ENCODE measurements around the gene SETX. TPM values are rescaled to one million over a fixed set of nuclear protein-coding genes. Genes with fewer than 3 reads are reported as not detected.

The SETX gene
- total RNA-seq, 1 donor, result 40.1 TPM

GRCh38 chr9:132356324-132356924 is 1.6 kb upstream of the SETX start:
- no peak for DNase-seq (ENCODE audit: low read depth in 2 of 3, low spot score in 2 of 3)

DNA sequence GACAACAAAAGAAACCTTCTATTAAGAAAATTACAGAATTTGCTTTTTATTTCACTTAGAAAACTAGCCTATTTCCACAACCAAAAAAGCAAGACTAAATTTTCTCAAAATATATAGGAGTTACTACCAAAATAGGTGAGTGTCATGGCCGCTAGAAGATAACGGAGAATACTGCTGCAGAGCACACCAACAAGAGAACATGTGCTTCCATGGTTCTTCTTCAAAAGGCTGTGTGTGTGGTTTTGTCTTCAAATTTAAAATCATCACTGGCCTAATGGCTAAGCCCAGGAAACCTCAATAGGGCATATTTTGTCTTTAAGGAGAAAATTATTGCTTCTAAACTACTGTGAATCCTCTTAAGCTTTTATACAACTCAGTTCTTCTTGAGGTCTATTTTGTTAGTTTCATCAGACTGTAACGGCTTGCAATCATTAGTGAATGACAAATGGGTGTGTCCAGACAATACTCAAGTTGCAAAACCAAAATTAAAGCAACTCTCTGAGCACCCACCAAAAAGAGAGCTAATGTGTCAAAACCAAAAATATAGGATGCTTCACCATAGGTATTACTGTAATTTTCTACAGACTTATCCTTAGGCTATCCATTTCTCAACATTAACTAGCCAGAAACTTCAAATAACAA is 3.3 kb downstream of the SETX start:
- DNase-seq (ENCODE audit: low read depth in 2 of 3, low spot score in 2 of 3), result no peak

DNA sequence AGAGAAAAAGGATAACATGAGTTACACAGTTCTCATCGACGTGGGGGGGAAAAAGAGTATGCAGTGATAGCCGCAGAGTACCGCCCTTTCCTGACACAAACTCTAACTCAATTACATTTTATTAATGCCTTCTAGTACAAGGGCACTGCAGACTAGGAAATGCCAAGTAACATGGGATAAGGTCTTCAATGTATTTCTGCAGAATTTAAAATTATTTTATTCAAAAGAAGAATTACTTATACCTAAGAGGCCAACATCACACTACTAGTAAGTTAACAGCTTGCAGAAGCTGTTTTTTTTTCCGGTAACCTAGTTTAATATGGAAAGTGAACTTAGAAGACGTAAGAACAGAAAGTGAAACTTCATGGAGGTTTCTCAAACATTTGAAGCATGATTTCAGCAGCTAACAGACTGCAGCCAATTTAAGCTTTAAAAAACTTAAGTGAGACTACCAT is 3.9 kb downstream of the SETX start:
- DNase-seq (ENCODE audit: low read depth in 2 of 3, low spot score in 2 of 3), result peak in 2 of 3 donors; percentile 33 to 63

DNA sequence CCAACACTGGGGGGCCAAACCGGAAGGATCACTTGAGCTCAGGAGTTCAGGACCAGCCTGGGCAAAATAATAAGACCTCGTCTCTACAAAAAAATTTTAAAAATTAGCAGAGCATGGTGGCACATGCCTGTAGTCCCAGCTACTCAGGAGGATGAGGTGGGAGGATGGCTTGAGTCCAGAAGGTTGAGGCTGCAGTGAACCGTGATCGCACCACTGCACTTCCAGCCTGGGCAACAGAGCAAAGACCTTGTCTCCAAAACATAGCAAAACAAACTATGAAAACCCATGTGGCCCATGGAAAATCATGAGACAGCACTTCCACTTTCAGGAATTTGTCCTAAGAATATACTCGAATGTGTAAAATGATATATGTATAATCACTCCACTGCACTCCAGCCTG is 6.1 kb downstream of the SETX start:
- no peak for DNase-seq (ENCODE audit: low read depth in 2 of 3, low spot score in 2 of 3)

DNA sequence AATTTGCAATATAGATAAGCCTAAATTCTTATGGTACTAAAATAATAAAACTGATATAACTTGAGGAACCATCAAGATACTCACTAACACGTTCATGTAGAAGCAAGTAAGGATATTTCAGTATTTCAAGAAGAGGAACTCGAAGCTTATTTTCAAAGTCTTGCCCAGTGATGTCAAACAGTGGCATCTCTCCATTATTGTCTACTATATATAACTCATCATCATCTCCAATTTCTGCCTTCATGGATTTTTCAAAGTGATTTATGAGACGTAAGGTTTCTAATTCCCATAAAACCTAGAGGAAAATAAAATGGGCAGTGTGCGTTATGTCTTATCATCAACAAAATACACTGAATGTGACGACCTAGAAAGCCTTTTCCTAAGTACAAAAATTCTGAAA is 8.6 kb downstream of the SETX start:
- DNase-seq (ENCODE audit: low read depth in 2 of 3, low spot score in 2 of 3), result no peak

DNA sequence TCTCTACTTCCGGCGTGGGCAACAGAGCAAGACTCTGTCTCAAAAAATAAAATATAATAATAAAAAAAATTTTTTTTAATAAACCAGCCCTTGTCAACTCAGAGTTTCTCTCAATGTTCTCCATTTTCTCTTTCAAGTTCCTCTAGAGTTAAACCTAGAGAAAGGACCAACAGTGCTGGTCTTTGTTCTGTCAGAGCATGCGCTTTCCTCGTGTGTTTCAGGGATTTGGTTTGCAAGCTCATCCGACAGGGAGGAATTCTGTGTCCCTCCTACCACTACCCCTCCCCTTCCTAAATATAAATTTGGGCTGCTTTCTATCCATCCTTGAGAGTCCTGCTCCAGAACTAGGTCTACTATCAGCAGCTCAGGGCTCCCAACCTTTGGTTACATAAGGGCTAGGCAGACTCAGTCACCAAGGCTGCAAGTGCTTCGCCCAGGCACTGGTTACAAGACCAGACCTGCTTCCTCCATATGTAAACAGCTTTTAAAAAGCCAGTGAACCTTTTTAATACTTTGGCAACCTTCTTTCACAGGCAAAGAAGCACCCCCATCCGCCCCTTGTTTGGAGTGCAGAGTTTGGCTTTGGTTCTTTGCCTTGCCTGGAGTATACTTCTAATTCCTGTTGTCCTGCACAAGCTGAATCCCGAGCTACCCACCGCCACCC is 13.5 kb downstream of the SETX start:
- no peak for DNase-seq (ENCODE audit: low read depth in 2 of 3, low spot score in 2 of 3)

- no peak for DNase-seq (ENCODE audit: low read depth in 2 of 3, low spot score in 2 of 3)
These were observed 20.4 kb downstream of the SETX start for GRCh38 chr9:132334364-132334763.

- DNase-seq (ENCODE audit: low read depth in 2 of 3, low spot score in 2 of 3), result no peak
These were observed 21.2 kb downstream of the SETX start for GRCh38 chr9:132333556-132333955.

GRCh38 chr9:132328580-132328979 is 26.2 kb downstream of the SETX start:
- no peak for DNase-seq (ENCODE audit: low read depth in 2 of 3, low spot score in 2 of 3)

DNA sequence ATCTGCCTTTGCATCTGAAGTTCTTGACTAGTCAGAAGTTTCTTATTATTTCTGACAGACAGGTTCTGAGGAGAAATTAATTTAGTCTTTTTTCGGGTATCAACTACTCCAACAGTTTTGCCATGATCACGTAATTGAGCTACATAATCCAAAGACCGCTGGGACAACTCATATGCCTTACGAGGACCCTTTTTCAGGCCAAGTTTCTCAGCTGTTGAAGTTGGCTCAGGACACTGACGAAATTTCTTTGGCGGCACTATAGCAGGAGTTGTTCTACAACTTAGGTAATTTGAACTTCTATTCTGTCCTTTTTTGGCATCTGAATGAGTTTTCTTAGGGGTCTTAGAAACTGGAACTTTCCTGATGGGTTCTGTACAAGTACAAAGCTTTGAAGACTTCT is 27.2 kb downstream of the SETX start:
- DNase-seq (ENCODE audit: low read depth in 2 of 3, low spot score in 2 of 3), result no peak

DNA sequence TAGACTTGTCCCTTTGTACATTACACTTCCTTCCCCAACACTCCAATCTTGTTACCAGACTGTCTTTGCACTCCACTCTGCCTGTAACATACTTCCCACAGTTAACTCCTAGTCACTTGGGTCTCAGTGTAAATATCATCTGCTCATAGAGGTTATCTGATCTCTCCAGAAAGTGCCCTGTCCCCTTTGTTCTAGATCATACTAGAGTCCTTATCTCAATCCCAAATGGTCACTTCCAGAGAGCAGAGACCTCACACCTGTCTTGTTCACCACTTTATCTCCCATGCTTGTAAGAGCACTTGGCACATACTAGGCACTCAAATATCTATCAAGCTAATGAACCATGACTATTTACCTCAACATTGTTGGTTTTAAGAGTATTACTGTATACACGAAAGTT is 30.4 kb downstream of the SETX start:
- DNase-seq (ENCODE audit: low read depth in 2 of 3, low spot score in 2 of 3), result no peak

DNA sequence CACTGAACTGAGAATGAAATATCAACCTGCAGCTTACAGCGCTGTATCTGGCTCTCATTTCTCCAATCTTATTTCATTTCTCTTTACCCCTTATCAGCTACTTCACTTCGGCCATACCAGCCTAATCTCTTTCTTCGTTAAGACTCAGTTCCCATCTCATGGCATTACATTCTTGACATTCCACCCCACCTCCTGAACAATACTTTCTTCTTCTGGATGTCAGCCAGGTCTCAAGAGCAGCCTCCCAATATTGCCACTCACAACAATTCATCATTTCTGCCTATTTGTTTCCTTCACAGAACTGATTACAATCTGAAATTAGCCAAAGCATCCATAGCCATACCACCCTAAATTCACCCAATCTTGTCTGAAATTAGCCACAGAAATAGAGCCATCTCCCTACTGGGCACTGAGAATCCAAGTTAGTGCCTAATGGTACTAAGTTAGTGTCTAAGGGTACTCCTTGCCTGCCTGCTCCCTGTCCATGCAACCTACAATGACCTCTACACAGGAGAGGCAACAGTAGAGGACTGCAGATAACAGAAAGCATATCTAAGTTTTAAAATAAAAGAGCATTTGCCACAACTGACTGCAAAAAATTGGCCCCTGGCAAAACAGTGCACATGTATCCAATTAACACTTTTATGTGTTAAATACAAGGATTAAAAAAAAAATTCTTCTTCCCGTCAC is 35.2 kb downstream of the SETX start:
- no peak for DNase-seq (ENCODE audit: low read depth in 2 of 3, low spot score in 2 of 3)

- DNase-seq (ENCODE audit: low read depth in 2 of 3, low spot score in 2 of 3), result no peak
These were observed 41.9 kb downstream of the SETX start for GRCh38 chr9:132312873-132313272.

DNA sequence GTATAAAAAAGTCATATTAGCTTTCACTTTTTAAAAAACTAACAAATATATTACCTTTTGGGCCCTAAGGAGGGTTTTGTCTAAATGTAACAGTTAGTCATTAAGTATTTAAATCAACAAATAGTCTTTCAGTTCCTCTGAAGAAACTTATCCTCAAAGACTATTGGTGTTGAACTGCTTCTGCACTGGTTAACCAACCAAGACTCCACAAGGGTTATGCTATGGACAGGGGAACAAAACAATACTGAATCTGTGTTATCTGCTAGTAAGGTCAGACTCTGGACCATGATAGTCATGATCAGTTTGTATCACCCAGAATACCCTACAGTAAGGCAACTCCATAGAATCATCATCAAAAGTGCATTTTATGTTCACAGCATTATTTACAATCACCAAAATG is 42.4 kb downstream of the SETX start:
- no peak for DNase-seq (ENCODE audit: low read depth in 2 of 3, low spot score in 2 of 3)

- DNase-seq (ENCODE audit: low read depth in 2 of 3, low spot score in 2 of 3), result no peak
These were observed 42.8 kb downstream of the SETX start for GRCh38 chr9:132311978-132312377.

- no peak for DNase-seq (ENCODE audit: low read depth in 2 of 3, low spot score in 2 of 3)
These were observed 45.7 kb downstream of the SETX start for GRCh38 chr9:132309056-132309455.

DNA sequence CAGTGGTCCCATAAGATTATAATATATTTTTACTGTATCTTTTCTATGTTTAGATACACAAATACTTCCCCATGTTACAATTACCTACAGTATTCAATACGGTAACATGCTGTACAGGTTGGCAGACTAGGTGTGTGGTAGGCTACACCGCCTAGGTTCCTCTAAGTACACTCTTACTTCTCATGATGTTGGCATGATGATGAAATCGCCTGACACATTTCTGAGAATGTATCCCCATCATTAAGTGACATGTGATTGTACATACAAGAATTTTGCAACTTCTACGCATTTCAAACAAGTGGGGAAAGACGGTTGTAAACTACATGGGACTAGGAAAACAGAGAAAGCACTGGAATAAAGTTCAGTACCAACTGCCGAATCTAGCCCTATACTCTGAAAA is 53.3 kb downstream of the SETX start:
- no peak for DNase-seq (ENCODE audit: low read depth in 2 of 3, low spot score in 2 of 3)

GRCh38 chr9:132299221-132299620 is 55.6 kb downstream of the SETX start:
- no peak for DNase-seq (ENCODE audit: low read depth in 2 of 3, low spot score in 2 of 3)

GRCh38 chr9:132295181-132295580 is 59.6 kb downstream of the SETX start:
- DNase-seq (ENCODE audit: low read depth in 2 of 3, low spot score in 2 of 3), result no peak

- peak in 2 of 3 donors; percentile 14 to 45 for DNase-seq (ENCODE audit: low read depth in 2 of 3, low spot score in 2 of 3)
These were observed 61.6 kb downstream of the SETX start for GRCh38 chr9:132293145-132293721.

DNA sequence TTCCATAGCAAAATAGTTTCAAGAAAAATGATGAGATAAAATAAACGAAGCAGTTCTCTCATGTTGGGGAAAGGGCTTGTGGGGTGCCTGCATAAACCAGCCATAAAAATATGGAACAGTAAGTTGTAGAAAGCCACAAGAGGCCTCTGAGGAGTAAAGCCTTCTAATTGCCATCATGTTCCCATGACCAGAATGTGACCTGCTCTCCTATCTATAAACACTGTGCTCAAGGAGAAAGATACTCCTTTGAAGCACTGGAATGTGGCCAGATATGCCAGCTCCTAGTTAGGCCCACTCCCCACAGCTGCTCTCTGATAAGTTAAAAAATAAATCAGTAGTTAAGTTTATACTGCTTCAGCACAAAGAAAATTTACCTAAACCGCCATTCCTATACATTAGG is 65.8 kb downstream of the SETX start:
- no peak for DNase-seq (ENCODE audit: low read depth in 2 of 3, low spot score in 2 of 3)

Data from hematopoietic multipotent progenitor cell (in vitro differentiated cells).